Measurements from ENCODE around the gene PRKAG3. TPM values are rescaled to one million over a fixed set of nuclear protein-coding genes. Genes with fewer than 3 reads are reported as not detected.
A peak's percentile ranks its signal among the peaks of the same experiment; 100 is the strongest.
"Not testable (repeated sequence)": the region's sequence is repeated elsewhere in the genome, so short reads cannot be mapped to it uniquely, and the experiment has no call there.

PRKAG3 gene
- total RNA-seq, 1 donor from 2014 or later, result not detected

DNA sequence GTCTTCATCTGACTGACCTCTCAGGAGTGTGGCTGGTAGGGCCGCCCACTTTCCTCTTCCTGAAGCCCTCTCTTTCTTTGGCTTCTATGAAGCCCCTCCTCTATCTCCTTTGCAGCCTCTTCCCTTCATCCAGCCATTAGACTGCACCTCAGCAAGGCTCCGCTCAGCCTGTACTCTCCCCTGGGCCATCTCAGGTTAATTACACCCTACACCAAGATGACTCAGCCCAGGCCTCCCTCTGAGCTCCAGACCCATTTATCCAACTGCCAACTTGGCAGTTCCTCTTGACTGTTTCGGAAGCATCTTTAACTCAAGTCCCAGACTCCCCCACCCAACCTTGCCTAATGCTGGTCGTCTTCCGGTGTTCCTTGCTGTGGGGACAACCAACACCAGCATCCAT, 22.2 kb upstream of the PRKAG3 start:
- peaks cover 86% of the 10 kb centered on the region for H3K27me3 Mint-ChIP-seq (ENCODE audit: low read depth)
- H3K4me3 Mint-ChIP-seq, result no peak overlapping the region
- H3K27ac Mint-ChIP-seq (ENCODE audit: unreplicated experiment), result no peak overlapping the region
- no peaks in the 10 kb centered on the region for H3K36me3 Mint-ChIP-seq (ENCODE audit: low read depth)
- TF ChIP-seq, protein P1, sequence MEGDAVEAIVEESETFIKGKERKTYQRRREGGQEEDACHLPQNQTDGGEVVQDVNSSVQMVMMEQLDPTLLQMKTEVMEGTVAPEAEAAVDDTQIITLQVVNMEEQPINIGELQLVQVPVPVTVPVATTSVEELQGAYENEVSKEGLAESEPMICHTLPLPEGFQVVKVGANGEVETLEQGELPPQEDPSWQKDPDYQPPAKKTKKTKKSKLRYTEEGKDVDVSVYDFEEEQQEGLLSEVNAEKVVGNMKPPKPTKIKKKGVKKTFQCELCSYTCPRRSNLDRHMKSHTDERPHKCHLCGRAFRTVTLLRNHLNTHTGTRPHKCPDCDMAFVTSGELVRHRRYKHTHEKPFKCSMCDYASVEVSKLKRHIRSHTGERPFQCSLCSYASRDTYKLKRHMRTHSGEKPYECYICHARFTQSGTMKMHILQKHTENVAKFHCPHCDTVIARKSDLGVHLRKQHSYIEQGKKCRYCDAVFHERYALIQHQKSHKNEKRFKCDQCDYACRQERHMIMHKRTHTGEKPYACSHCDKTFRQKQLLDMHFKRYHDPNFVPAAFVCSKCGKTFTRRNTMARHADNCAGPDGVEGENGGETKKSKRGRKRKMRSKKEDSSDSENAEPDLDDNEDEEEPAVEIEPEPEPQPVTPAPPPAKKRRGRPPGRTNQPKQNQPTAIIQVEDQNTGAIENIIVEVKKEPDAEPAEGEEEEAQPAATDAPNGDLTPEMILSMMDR (conservative IDR thresholded peaks at IDR 0.05), result no peak
- H3K9me3 Mint-ChIP-seq, result no peaks in the 10 kb centered on the region
- no peaks in the 10 kb centered on the region for H3K4me1 Mint-ChIP-seq
- DNase-seq (ENCODE audit: low read depth, low spot score), result no peak

DNA sequence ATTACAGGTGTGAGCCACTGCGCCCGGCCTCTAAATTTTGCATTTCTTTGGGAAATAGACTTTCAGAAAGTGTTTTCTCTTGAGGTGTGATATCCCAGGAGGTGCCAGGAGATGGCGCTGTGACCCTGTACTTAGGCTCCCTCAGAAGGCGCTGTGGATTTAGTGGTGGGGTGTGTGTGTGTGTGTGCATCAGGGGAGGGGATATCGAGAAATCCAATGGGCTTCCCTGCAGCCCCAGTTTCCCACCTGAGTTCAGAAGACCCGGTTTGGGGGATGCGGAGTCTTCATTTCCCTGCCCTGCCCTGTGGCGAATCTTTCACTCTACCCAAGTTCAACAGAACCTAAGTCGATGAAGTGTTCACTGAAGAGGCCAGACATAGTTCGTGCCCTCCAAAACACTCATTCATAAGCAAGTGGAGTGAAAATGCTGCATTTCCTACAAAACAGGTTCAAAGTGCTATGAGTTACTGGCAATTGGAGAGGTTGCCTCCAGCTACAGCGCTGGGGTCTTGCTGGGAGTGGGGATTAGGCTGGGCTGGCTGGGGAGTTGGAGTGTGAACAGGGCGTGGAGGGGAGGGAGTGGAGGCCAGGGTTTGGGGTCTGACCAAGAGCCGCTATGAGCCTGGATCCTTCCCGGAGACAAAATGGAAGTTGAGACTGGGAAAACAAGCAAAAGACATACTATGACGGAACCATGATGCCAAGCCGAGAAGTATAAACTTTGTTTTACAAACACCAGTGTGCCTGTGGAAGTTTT, 21.5 kb upstream of the PRKAG3 start:
- TF ChIP-seq, protein P1 (conservative IDR thresholded peaks at IDR 0.05), result peak; percentile 86
- no peaks in the 10 kb centered on the region for H3K4me1 Mint-ChIP-seq
- peak overlapping the region; percentile 58 for H3K27ac Mint-ChIP-seq (ENCODE audit: unreplicated experiment)
- H3K9me3 Mint-ChIP-seq, result no peaks in the 10 kb centered on the region
- H3K4me3 Mint-ChIP-seq, result no peak overlapping the region
- no peaks in the 10 kb centered on the region for H3K36me3 Mint-ChIP-seq (ENCODE audit: low read depth)
- DNase-seq (ENCODE audit: low read depth, low spot score), result peak; percentile 58
- peaks cover 83% of the 10 kb centered on the region for H3K27me3 Mint-ChIP-seq (ENCODE audit: low read depth)

DNA sequence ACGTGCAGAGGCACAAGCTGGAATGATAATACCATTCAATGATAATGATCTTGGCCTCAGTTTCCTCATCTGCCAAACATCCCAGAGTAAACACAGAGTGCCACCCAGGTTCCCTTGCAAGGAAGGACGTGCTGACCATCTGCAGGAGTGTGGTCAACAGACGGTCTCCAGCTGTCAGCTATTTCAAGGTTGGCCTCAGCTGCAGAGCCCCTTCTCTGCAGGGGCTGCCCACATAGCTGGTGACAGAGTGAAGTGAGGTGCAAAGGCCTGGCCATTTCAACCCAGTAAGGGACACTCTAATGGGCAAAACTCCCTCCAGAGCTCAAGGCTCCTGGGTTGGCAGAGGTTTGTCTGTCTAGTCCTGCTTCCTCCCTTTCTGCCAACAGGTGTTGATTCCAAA, 19.7 kb upstream of the PRKAG3 start:
- H3K4me1 Mint-ChIP-seq, result no peaks in the 10 kb centered on the region
- peaks cover 73% of the 10 kb centered on the region for H3K27me3 Mint-ChIP-seq (ENCODE audit: low read depth)
- peaks cover 5% of the 10 kb centered on the region for H3K9me3 Mint-ChIP-seq
- no peak for DNase-seq (ENCODE audit: low read depth, low spot score)
- H3K36me3 Mint-ChIP-seq (ENCODE audit: low read depth), result peaks cover 4% of the 10 kb centered on the region
- H3K4me3 Mint-ChIP-seq, result no peak overlapping the region
- H3K27ac Mint-ChIP-seq (ENCODE audit: unreplicated experiment), result no peak overlapping the region
- TF ChIP-seq, protein P1 (conservative IDR thresholded peaks at IDR 0.05), result no peak

DNA sequence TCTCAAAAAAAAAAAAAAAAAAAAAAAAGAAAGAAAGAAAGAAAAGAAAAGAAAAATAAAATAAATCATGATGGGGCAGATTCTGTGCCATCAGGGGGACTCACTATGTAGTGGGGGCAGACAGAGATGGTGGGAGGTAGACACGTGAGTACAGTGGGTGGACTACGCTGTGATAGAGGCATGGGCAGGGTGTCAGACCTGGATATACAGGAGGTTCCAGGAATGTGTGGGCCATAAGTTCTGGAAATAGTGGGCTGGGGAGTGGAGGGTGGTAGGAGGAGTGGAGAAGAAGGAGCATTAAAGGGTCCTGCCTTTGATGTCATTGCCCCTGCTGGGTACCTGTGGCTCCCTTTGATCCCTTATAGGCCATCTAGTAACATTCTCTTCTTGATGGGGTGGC, 19.2 kb upstream of the PRKAG3 start:
- Mint-ChIP-seq H3K4me3 (no peak overlapping the region), H3K4me1 (no peaks in the 10 kb centered on the region), H3K9me3 (peaks cover 5% of the 10 kb centered on the region), H3K27ac (ENCODE audit: unreplicated experiment) (no peak overlapping the region), H3K27me3 (ENCODE audit: low read depth) (peaks cover 68% of the 10 kb centered on the region), H3K36me3 (ENCODE audit: low read depth) (peaks cover 4% of the 10 kb centered on the region)
- TF ChIP-seq, protein P1 (conservative IDR thresholded peaks at IDR 0.05), result no peak
- no peak for DNase-seq (ENCODE audit: low read depth, low spot score)

DNA sequence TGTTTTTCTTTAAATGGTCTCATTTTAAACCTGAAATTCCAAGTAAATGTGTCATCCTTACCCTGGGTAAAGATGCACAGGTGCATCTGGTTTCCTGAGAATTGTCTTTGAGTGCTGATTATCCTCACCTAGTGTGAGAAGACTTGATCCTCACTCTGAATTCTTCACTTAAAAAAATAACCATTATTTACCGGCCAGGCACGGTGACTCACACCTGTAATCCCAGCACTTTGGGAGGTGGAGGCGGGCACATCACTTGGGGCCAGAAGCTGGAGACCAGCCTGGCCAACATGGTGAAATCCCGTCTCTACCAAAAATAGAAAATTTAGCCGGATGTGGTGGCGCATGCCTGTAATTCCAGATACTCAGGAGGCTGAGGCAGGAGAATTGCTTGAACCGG, 18.1 kb upstream of the PRKAG3 start:
- H3K4me1 Mint-ChIP-seq, result no peaks in the 10 kb centered on the region
- no peak overlapping the region for H3K27ac Mint-ChIP-seq (ENCODE audit: unreplicated experiment)
- peaks cover 4% of the 10 kb centered on the region for H3K36me3 Mint-ChIP-seq (ENCODE audit: low read depth)
- no peak for DNase-seq (ENCODE audit: low read depth, low spot score)
- TF ChIP-seq, protein P1 (conservative IDR thresholded peaks at IDR 0.05), result no peak
- peaks cover 59% of the 10 kb centered on the region for H3K27me3 Mint-ChIP-seq (ENCODE audit: low read depth)
- H3K9me3 Mint-ChIP-seq, result peaks cover 5% of the 10 kb centered on the region
- H3K4me3 Mint-ChIP-seq, result no peak overlapping the region

DNA sequence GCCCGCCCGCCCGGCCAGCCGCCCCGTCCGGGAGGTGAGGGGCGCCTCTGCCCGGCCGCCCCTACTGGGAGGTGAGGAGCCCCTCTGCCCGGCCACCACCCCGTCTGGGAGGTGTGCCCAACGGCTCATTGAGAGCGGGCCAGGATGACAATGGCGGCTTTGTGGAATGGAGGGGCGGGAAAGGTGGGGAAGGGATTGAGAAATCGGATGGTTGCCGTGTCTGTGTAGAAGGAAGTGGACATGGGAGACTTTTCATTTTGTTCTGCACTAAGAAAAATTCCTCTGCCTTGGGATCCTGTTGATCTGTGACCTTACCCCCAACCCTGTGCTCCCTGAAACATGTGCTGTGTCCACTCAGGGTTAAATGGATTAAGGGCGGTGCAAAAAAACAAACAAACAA, 15.4 kb upstream of the PRKAG3 start:
- not testable (repeated sequence) for H3K4me1 Mint-ChIP-seq; DNase-seq (ENCODE audit: low read depth, low spot score); H3K36me3 Mint-ChIP-seq (ENCODE audit: low read depth); H3K4me3 Mint-ChIP-seq; H3K27ac Mint-ChIP-seq (ENCODE audit: unreplicated experiment); H3K9me3 Mint-ChIP-seq
- peaks cover 55% of the 10 kb centered on the region for H3K27me3 Mint-ChIP-seq (ENCODE audit: low read depth)

DNA sequence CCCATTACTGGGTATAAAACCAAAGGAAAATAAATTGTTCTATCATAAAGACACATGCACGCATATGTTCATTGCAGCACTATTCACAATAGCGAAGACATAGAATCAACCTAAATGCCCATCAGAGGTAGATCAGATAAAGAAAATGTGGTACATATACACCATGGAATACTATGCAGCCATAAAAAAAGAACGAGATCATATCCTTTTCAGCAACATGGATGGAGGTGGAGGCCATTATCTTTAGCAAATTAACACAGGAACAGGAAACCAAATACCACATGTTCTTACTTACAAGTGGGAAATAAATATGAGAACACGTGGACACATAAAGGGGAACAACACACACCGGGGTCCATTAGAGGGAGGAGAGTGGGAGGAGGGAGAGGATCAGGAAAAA, 12.7 kb upstream of the PRKAG3 start:
- not testable (repeated sequence) for H3K4me3 Mint-ChIP-seq; H3K9me3 Mint-ChIP-seq; H3K36me3 Mint-ChIP-seq (ENCODE audit: low read depth); H3K4me1 Mint-ChIP-seq; H3K27ac Mint-ChIP-seq (ENCODE audit: unreplicated experiment); DNase-seq (ENCODE audit: low read depth, low spot score)
- peaks cover 47% of the 10 kb centered on the region for H3K27me3 Mint-ChIP-seq (ENCODE audit: low read depth)

All from neural crest cell (in vitro differentiated cells).